ENCODE data around the gene MYBPHL. TPM values are rescaled to one million over a fixed set of nuclear protein-coding genes. Genes with fewer than 3 reads are reported as not detected.

The MYBPHL gene
- total RNA-seq, 2 donors from 2014 or later: not detected

DNA sequence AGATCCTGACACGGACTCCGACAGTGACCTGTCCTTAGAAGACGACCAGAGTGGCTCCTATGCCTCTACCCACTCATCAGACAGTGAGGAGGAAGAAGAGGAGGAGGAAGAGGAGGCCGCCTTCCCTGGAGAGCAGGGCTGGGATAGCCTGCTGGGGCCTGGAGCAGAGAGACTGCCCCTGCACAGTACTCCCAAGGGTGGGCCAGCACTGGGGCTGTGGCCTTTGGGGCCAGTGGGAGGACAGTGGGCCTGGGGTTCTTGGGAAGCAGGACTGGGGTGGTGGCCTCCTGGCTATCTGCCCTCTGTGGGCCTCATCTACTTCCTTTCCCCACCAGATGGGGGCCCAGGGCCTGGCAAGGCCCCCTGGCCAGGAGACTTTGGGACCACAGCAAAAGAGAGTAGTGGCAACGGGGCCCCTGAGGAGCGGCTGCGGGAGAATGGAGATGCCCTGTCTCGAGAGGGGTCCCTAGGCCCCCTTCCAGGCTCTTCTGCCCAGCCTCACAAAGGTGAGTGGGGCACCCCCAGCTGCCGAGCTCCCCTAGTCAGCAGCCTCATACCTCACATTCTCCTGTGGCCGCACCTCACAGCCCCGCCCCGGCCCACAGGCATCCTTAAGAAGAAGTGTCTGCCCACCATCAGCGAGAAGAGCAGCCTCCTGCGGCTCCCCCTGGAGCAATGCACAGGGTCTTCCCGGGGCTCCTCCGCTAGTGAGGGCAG is 33.8 kb downstream of the MYBPHL start:
- TF ChIP-seq, protein P1, sequence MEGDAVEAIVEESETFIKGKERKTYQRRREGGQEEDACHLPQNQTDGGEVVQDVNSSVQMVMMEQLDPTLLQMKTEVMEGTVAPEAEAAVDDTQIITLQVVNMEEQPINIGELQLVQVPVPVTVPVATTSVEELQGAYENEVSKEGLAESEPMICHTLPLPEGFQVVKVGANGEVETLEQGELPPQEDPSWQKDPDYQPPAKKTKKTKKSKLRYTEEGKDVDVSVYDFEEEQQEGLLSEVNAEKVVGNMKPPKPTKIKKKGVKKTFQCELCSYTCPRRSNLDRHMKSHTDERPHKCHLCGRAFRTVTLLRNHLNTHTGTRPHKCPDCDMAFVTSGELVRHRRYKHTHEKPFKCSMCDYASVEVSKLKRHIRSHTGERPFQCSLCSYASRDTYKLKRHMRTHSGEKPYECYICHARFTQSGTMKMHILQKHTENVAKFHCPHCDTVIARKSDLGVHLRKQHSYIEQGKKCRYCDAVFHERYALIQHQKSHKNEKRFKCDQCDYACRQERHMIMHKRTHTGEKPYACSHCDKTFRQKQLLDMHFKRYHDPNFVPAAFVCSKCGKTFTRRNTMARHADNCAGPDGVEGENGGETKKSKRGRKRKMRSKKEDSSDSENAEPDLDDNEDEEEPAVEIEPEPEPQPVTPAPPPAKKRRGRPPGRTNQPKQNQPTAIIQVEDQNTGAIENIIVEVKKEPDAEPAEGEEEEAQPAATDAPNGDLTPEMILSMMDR (IDR thresholded peaks at IDR 0.05): no peak
- no peak overlapping the region for H3K9ac ChIP-seq (ENCODE audit: low read depth in 2 of 2, low read length in 2 of 2)
- H3K27me3 ChIP-seq: no peaks in the 10 kb centered on the region
- H3K9me3 ChIP-seq: no peaks in the 10 kb centered on the region
- DNase-seq: no peak
- intact Hi-C loops (cut with DNase I): no loop called here
- H3K27ac ChIP-seq: no peak overlapping the region
- no peak overlapping the region for H3K4me3 ChIP-seq
- no peaks in the 10 kb centered on the region for H3K36me3 ChIP-seq
- H3K4me1 ChIP-seq: peaks cover 15% of the 10 kb centered on the region

DNA sequence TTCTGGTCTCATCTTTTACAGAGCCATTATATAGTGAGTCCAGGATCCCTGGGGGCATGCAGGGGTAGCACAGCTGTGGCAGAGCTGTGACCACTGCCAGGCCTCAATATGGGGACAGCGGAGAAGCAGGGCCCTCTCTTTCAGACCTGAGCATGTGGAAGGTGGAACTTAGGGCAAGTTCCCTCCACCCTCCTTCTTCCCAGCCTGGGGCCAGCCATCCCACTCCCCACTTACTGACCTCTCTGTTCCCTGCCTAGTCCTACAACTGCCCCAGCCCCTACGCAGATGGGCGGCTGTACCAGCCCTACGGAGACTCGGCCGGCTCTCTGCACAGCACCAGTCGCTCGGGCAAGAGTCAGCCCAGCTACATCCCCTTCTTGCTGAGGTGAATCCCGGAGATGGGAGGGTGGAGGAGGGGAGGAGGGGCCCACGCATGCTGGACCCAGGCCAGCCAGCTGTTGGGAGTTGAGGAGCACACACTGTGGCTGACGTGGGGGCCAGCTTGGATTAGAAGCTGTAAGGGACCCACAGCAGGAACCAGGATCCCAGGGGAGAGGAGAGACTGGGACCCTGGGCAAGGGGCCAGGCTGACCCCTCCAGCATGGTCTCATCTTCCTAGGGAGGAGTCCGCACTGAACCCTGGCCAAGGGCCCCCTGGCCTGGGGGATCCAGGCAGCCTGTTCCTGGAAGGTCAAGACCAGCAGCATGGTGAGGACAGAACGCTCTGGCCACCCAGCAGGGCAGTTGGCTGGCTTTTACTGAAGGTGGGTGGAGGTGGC is 34.6 kb downstream of the MYBPHL start:
- H3K36me3 ChIP-seq: no peaks in the 10 kb centered on the region
- H3K4me3 ChIP-seq: no peak overlapping the region
- peaks cover 11% of the 10 kb centered on the region for H3K4me1 ChIP-seq
- TF ChIP-seq, protein P1 (IDR thresholded peaks at IDR 0.05): no peak
- no peaks in the 10 kb centered on the region for H3K27me3 ChIP-seq
- DNase-seq: no peak
- intact Hi-C loops (cut with DNase I): no loop called here
- H3K9ac ChIP-seq (ENCODE audit: low read depth in 2 of 2, low read length in 2 of 2): no peak overlapping the region
- H3K27ac ChIP-seq: no peak overlapping the region
- H3K9me3 ChIP-seq: no peaks in the 10 kb centered on the region

DNA sequence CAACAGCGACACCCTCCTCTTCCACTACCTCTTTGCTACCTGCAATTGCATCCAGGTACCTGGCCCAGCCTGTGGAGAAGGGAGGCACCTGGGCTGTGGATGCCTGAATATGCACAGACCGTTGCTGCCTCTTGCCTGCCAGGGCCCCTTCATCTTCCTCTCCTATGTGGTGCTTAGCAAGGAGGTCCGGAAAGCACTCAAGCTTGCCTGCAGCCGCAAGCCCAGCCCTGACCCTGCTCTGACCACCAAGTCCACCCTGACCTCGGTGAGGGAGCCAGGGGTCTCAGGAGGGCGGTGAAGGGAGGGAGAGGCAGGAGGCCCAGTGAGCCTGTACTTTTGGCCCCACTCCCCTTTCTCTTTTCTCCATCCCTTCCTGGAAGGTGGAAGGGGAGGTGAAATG is 35.4 kb downstream of the MYBPHL start:
- no peaks in the 10 kb centered on the region for H3K36me3 ChIP-seq
- intact Hi-C loops (cut with DNase I): no loop called here

DNA sequence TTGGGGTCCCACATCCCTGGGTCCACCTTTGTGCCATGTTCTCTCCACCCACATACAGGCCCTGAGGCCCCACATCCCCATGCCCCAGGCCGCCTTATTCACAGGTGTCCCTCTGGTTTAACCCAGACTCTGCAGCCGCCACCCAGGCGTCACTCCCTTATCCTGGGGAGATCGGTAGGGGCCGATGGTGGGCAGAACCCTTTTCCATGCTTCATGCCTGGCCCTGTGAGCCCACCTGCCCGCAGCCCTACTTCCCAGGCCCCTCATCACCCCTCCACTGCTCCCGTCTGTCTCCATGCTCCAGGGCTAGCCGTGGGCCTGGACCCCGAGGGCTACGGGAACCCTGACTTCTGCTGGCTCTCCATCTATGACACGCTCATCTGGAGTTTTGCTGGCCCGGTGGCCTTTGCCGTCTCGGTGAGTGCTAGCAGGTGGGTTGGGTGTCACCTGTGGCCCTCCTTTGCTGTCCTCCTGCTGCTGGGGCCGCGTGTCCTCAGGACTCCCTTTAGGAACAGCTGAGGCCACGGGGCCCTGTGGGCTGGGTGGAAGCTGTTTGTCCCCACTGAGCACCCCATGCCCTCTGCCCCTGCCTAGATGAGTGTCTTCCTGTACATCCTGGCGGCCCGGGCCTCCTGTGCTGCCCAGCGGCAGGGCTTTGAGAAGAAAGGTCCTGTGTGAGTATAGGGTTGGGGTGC is 36.0 kb downstream of the MYBPHL start:
- DNase-seq: no peak
- Histone ChIP-seq H3K27me3 (no peaks in the 10 kb centered on the region), H3K4me1 (peaks cover 9% of the 10 kb centered on the region), H3K36me3 (no peaks in the 10 kb centered on the region), H3K9ac (ENCODE audit: low read depth in 2 of 2, low read length in 2 of 2) (no peak overlapping the region), H3K27ac (no peak overlapping the region), H3K9me3 (no peaks in the 10 kb centered on the region), H3K4me3 (no peak overlapping the region)
- TF ChIP-seq, protein P1 (IDR thresholded peaks at IDR 0.05): no peak
- intact Hi-C loops (cut with DNase I): no loop called here

More for the DNA sequence above, 35.4 kb downstream of the MYBPHL start:
- TF ChIP-seq, protein P1 (IDR thresholded peaks at IDR 0.05): no peak
- no peak overlapping the region for H3K9ac ChIP-seq (ENCODE audit: low read depth in 2 of 2, low read length in 2 of 2)
- H3K4me1 ChIP-seq: peaks cover 9% of the 10 kb centered on the region
- H3K27me3 ChIP-seq: no peaks in the 10 kb centered on the region
- no peak overlapping the region for H3K27ac ChIP-seq
- DNase-seq: no peak
- no peak overlapping the region for H3K4me3 ChIP-seq
- no peaks in the 10 kb centered on the region for H3K9me3 ChIP-seq

DNA sequence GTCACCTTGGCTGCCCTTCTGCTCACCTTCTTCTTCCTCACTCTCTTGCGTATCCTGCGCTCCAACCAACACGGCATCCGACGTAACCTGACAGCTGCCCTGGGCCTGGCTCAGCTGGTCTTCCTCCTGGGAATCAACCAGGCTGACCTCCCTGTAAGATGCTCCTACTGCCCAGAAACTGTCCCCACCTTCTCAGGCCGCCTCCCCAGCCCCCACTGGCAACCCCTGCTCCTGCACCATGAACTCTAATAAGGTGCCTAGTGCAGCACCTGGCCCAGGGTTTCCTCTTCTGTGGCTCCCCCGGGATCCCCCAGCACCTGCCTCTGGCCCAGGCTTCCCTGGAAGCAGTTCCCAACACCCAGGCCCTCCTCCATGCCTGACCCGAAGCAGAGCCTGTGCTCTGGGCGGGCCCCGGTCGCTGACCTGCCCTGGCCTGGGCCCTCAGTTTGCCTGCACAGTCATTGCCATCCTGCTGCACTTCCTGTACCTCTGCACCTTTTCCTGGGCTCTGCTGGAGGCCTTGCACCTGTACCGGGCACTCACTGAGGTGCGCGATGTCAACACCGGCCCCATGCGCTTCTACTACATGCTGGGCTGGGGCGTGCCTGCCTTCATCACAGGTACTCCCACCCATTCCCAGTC is 36.7 kb downstream of the MYBPHL start:
- Histone ChIP-seq H3K4me1 (peaks cover 6% of the 10 kb centered on the region), H3K9me3 (no peaks in the 10 kb centered on the region), H3K9ac (ENCODE audit: low read depth in 2 of 2, low read length in 2 of 2) (no peak overlapping the region), H3K27me3 (no peaks in the 10 kb centered on the region), H3K4me3 (no peak overlapping the region), H3K36me3 (no peaks in the 10 kb centered on the region), H3K27ac (no peak overlapping the region)
- TF ChIP-seq, protein P1 (IDR thresholded peaks at IDR 0.05): no peak
- DNase-seq: no peak
- intact Hi-C loops (cut with DNase I): no loop called here

Measured in colonic mucosa (tissue), 4 donors.